GM19397 (cell line): ENCODE data around the gene PIM2.

Experiments
- ATAC-seq: cut with Tn5 transposase; IDR thresholded peaks from one replicate; pipeline ENCODE4 v1.9.1; 2021; ENCODE audit warnings: mild to moderate bottlenecking, moderate library complexity; ENCODE audit not compliant: unreplicated experiment

The PIM2 gene

GRCh38 chrX:48936429-48937053 lies 17.7 kb upstream of the PIM2 start:
- peak; percentile 6 for ATAC-seq

- no peak for ATAC-seq
Observed at GRCh38 chrX:48935301-48935670, 16.5 kb upstream of the PIM2 start.

- no peak for ATAC-seq
Observed at GRCh38 chrX:48934581-48935300, 15.9 kb upstream of the PIM2 start.

GRCh38 chrX:48933757-48934156 lies 14.9 kb upstream of the PIM2 start:
- no peak for ATAC-seq

GRCh38 chrX:48927736-48928382 lies 9.0 kb upstream of the PIM2 start:
- no peak for ATAC-seq

GRCh38 chrX:48927123-48927522 lies 8.3 kb upstream of the PIM2 start:
- ATAC-seq, result no peak

GRCh38 chrX:48924270-48924669 lies 5.4 kb upstream of the PIM2 start:
- ATAC-seq, result no peak

- ATAC-seq, result no peak
Observed at GRCh38 chrX:48923771-48924170, 4.9 kb upstream of the PIM2 start.

- no peak for ATAC-seq
Observed at GRCh38 chrX:48920718-48921104, 1.9 kb upstream of the PIM2 start.

- ATAC-seq, result no peak
Observed at GRCh38 chrX:48919947-48920717, 1.3 kb upstream of the PIM2 start.

- ATAC-seq, result peak; percentile 3
Observed at GRCh38 chrX:48919360-48919841, 577 bp upstream of the PIM2 start.

- no peak for ATAC-seq
Observed at GRCh38 chrX:48918301-48918642, 552 bp downstream of the PIM2 start.

GRCh38 chrX:48917139-48918001 lies 1.5 kb downstream of the PIM2 start:
- ATAC-seq, result peak; percentile 30

- ATAC-seq, result no peak
Observed at GRCh38 chrX:48914593-48915493, 4.0 kb downstream of the PIM2 start.

- ATAC-seq, result no peak
Observed at GRCh38 chrX:48913605-48914366, 5.0 kb downstream of the PIM2 start.

- ATAC-seq, result peak; percentile 59
Observed at GRCh38 chrX:48911412-48912182, 7.2 kb downstream of the PIM2 start, which contains the start of gene SLC35A2. TSS of gene SLC35A2 (minus strand) at chrX:48911646. CDS start at chrX:48911636, 10 bp downstream.

GRCh38 chrX:48910926-48911411 lies 7.9 kb downstream of the PIM2 start:
- no peak for ATAC-seq
